Ishikawa (cell line): Measurements from ENCODE around the gene L3MBTL1.
A peak's percentile ranks its signal among the peaks of the same experiment; 100 is the strongest.

Experiments used
- CEBPB ChIP-seq: IDR thresholded peaks from 2 replicates; pipeline ENCODE4 v1.6.1; 2012
- EP300 ChIP-seq: IDR thresholded peaks from 2 replicates; pipeline ENCODE4 v1.6.1; 2012; ENCODE audit warnings: borderline replicate concordance
- FOXM1 ChIP-seq: IDR thresholded peaks from 2 replicates; pipeline ENCODE4 v1.6.1; 2012; ENCODE audit warnings: low read depth, borderline replicate concordance
- NFIC ChIP-seq: IDR thresholded peaks from 2 replicates; pipeline ENCODE4 v1.6.1; 2012
- RAD21 ChIP-seq: IDR thresholded peaks from 2 replicates; pipeline ENCODE4 v1.6.1; 2012; ENCODE audit warnings: low read depth
- TAF1 ChIP-seq: IDR thresholded peaks from 2 replicates; pipeline ENCODE4 v1.6.1; 2012; ENCODE audit warnings: low read depth, mild to moderate bottlenecking
- TCF12 ChIP-seq: IDR thresholded peaks from 2 replicates; pipeline ENCODE4 v1.6.1; 2012; ENCODE audit warnings: low read depth
- TEAD4 ChIP-seq: IDR thresholded peaks from 2 replicates; pipeline ENCODE4 v1.6.1; 2012
- TF ChIP-seq, protein P1 (sequence below): IDR thresholded peaks from 2 replicates; pipeline ENCODE4 v1.6.1; 2012; ENCODE audit warnings: low read depth, mild to moderate bottlenecking
- TF ChIP-seq, protein P2 (sequence below): IDR thresholded peaks from 2 replicates; pipeline ENCODE4 v1.6.1; 2012
- TF ChIP-seq, protein P3 (sequence below): IDR thresholded peaks from 2 replicates; pipeline ENCODE4 v1.6.1; 2012

DNA sequence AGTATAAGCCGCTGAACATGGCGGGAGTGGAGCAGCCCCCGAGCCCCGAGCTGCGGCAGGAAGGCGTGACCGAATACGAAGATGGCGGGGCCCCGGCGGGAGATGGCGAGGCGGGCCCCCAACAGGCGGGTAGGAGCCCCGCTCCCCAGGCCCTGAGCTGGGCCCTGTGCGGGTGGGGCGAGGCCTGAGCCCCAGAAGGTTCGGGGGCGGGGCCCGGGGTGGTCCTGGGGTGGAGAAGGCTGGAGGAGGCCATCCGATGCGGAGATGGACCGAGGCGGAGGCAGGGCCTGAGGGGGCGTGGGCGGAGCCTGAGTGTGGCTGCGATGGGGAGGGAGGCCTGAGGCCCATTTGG is 7.1 kb downstream of the L3MBTL1 start:
- TF ChIP-seq TEAD4 (no peak), FOXM1 (no peak), TCF12 (no peak; the same call in 1 of the 2 replicates), TAF1 (peak; percentile 55), EP300 (no peak), CEBPB (no peak), RAD21 (no peak), NFIC (no peak)
- TF ChIP-seq, protein P1, sequence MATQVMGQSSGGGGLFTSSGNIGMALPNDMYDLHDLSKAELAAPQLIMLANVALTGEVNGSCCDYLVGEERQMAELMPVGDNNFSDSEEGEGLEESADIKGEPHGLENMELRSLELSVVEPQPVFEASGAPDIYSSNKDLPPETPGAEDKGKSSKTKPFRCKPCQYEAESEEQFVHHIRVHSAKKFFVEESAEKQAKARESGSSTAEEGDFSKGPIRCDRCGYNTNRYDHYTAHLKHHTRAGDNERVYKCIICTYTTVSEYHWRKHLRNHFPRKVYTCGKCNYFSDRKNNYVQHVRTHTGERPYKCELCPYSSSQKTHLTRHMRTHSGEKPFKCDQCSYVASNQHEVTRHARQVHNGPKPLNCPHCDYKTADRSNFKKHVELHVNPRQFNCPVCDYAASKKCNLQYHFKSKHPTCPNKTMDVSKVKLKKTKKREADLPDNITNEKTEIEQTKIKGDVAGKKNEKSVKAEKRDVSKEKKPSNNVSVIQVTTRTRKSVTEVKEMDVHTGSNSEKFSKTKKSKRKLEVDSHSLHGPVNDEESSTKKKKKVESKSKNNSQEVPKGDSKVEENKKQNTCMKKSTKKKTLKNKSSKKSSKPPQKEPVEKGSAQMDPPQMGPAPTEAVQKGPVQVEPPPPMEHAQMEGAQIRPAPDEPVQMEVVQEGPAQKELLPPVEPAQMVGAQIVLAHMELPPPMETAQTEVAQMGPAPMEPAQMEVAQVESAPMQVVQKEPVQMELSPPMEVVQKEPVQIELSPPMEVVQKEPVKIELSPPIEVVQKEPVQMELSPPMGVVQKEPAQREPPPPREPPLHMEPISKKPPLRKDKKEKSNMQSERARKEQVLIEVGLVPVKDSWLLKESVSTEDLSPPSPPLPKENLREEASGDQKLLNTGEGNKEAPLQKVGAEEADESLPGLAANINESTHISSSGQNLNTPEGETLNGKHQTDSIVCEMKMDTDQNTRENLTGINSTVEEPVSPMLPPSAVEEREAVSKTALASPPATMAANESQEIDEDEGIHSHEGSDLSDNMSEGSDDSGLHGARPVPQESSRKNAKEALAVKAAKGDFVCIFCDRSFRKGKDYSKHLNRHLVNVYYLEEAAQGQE: no peak
- TF ChIP-seq, protein P2, sequence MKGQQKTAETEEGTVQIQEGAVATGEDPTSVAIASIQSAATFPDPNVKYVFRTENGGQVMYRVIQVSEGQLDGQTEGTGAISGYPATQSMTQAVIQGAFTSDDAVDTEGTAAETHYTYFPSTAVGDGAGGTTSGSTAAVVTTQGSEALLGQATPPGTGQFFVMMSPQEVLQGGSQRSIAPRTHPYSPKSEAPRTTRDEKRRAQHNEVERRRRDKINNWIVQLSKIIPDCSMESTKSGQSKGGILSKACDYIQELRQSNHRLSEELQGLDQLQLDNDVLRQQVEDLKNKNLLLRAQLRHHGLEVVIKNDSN: no peak
- TF ChIP-seq, protein P3, sequence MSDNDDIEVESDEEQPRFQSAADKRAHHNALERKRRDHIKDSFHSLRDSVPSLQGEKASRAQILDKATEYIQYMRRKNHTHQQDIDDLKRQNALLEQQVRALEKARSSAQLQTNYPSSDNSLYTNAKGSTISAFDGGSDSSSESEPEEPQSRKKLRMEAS: 0 out of 2 replicates have a peak, but pooled peaks have one; percentile 41
